GM12878 (cell line): ENCODE results near the gene PPP3CB. TPM values are rescaled to one million over a fixed set of nuclear protein-coding genes. Genes with fewer than 3 reads are reported as not detected.

Source experiments
- ATAC-seq: fragments of 200-7000 bp; cut with Tn5 transposase; 3 replicates; pipeline ENCODE4 v1.9.1; 2020; ENCODE audit warnings: mild to moderate bottlenecking, moderate library complexity
- BruUV-seq: library from RNA; stranded (reverse); fragments of 400-500 nt; replicated peaks from 2 replicates; lab custom pipeline; 2021; lab: Mats Ljungman, UMichigan
- CTCF ChIA-PET: fragments of 300-600 bp; sonication (Branson Sonifier 250); formaldehyde crosslinking; extraction: SDS; loops from one replicate; lab custom pipeline; 2021; ENCODE audit warnings: inconsistent platforms; lab: Yijun Ruan, JAX
- POLR2A ChIA-PET: fragments of 350-600 bp; formaldehyde crosslinking; extraction: SDS; loops from one replicate; lab custom pipeline; 2021; ENCODE audit warnings: inconsistent platforms; lab: Charles Lee
- RAD21 ChIA-PET: fragments of 300-600 bp; sonication (Branson Sonifier 250); formaldehyde crosslinking; loops from one replicate; lab custom pipeline; 2023; ENCODE audit warnings: antibody characterized with exemption; ENCODE audit not compliant: unreplicated experiment; lab: Charles Lee
- SMC1A ChIA-PET: fragments of 300-600 bp; sonication (Branson Sonifier 250); formaldehyde crosslinking; loops from one replicate; lab custom pipeline; 2023; ENCODE audit not compliant: unreplicated experiment, uncharacterized antibody; lab: Charles Lee
- DNase-seq: peaks from one replicate; pipeline ENCODE4 v3.0.0-alpha.2; 2011; ENCODE audit warnings: low read depth, low spot score
- FAIRE-seq: peaks from 3 replicates; lab custom pipeline; 2011; peaks lifted over from hg19 to GRCh38; lab: Jason Lieb, UNC
- H2AFZ ChIP-seq: 2 replicates; pipeline ENCODE4 v1.6.0; 2011; ENCODE audit warnings: low read depth, low read length, control low read depth; ENCODE audit not compliant: control insufficient read depth
- H3K27ac ChIP-seq: 2 replicates; pipeline ENCODE4 v1.5.1; 2011; ENCODE audit warnings: control low read depth; ENCODE audit not compliant: control insufficient read depth, insufficient read depth
- H3K27me3 ChIP-seq, 2 experiments: replicated peaks in 1 of 2; 2 replicates each; pipeline versions ENCODE4 v1.6.0 to v1.6.1; 2011; ENCODE audit warnings: low read length in 1 of 2; ENCODE audit not compliant: control insufficient read depth in 2 of 2, insufficient read depth in 2 of 2
- H3K36me3 ChIP-seq, 2 experiments: 2 replicates each; pipeline ENCODE4 v1.5.1; 2011; ENCODE audit warnings: low read length in 1 of 2; ENCODE audit not compliant: control insufficient read depth in 2 of 2, insufficient read depth in 2 of 2
- H3K4me1 ChIP-seq: 2 replicates; pipeline ENCODE4 v1.6.1; 2011; ENCODE audit warnings: mild to moderate bottlenecking, low read length, moderate library complexity, mixed read lengths; ENCODE audit not compliant: control insufficient read depth, insufficient read depth
- H3K4me2 ChIP-seq: 2 replicates; pipeline ENCODE4 v1.6.0; 2011; ENCODE audit warnings: control low read depth; ENCODE audit not compliant: control insufficient read depth, insufficient read depth
- H3K4me3 ChIP-seq: fragments of 200-600 bp; sonication (generic); 2 replicates; pipeline ENCODE4 v1.5.1; 2016
- H3K79me2 ChIP-seq: 2 replicates; pipeline ENCODE4 v1.6.0; 2011; ENCODE audit warnings: low read length; ENCODE audit not compliant: control insufficient read depth, insufficient read depth
- H3K9ac ChIP-seq: 2 replicates; pipeline ENCODE4 v1.8.0; 2011; ENCODE audit warnings: low read length, control low read depth, mixed read lengths; ENCODE audit not compliant: control insufficient read depth, insufficient read depth
- H3K9me3 ChIP-seq: replicated peaks from 3 replicates; pipeline ENCODE4 v1.5.1; 2011; ENCODE audit warnings: mild to moderate bottlenecking, low read length; ENCODE audit not compliant: control insufficient read depth, insufficient read depth
- H4K20me1 ChIP-seq: 2 replicates; pipeline ENCODE4 v1.6.0; 2011; ENCODE audit not compliant: control insufficient read depth, insufficient read depth
- FOXK2 ChIP-seq: fragments of 450-650 bp; IDR thresholded peaks from 2 replicates; pipeline ENCODE4 v1.6.1; 2017; ENCODE audit warnings: mild to moderate bottlenecking, moderate library complexity
- MYC ChIP-seq: IDR thresholded peaks from 2 replicates; pipeline ENCODE4 v1.6.1; 2011; ENCODE audit warnings: mild to moderate bottlenecking, low read length, moderate library complexity, inconsistent platforms; ENCODE audit not compliant: insufficient read depth, insufficient replicate concordance, insufficient read length, severe bottlenecking
- POLR2AphosphoS5 ChIP-seq: IDR thresholded peaks from 2 replicates; pipeline ENCODE4 v1.6.1; 2011; ENCODE audit warnings: mild to moderate bottlenecking, low read length, inconsistent platforms
- RBBP5 ChIP-seq: fragments of 200-600 bp; sonication (generic); conservative IDR thresholded peaks from 2 replicates; pipeline ENCODE4 v1.6.1; 2016
- RELA ChIP-seq: fragments of 450-650 bp; IDR thresholded peaks from 2 replicates; pipeline ENCODE4 v1.8.0; 2014; ENCODE audit warnings: borderline replicate concordance; ENCODE audit not compliant: partially characterized antibody
- SP1 ChIP-seq: IDR thresholded peaks from one replicate; pipeline ENCODE4 v1.6.1; 2011; ENCODE audit warnings: low read depth, low read length
- TBL1XR1 ChIP-seq: IDR thresholded peaks from 2 replicates; pipeline ENCODE4 v1.6.1; 2012; ENCODE audit warnings: low read depth, low read length, improper control_type of control experiment
- WGBS: methylation state at CpG from one replicate; pipeline ENCODE4 v1.1.6; 2016; ENCODE audit warnings: low lambda C conversion rate; ENCODE audit not compliant: insufficient replicate concordance, insufficient coverage; ENCODE audit errors: missing lambda C conversion rate; 5-methylcytosine and 5-hydroxymethylcytosine counted together
- in situ Hi-C: fragments of 300-500 bp; cut with MboI; formaldehyde crosslinking; loops from 9 replicates; pipeline ENCODE4 v1.14.3; 2018; ENCODE audit warnings: mixed read lengths
- intact Hi-C: fragments of 100-400 bp; cut with micrococcal nuclease; formaldehyde crosslinking; loops from one replicate; pipeline ENCODE4 v1.14.2; 2022; ENCODE audit not compliant: unreplicated experiment
- polyA plus RNA-seq, 11 experiments: library from polyadenylated mRNA; depleted of rRNA in 4 of 11; unstranded in 6 of 11; stranded (reverse) in 5 of 11; fragments of >200 nt; fragmentation: Nextera tagmentation in 4 of 11; fragmentation: Illumina TruSeq in 1 of 11; extraction: Ambion mirVana in 4 of 11; extraction: Trizol in 1 of 11; gene quantifications; 1 replicate in 1 of 11; 2 replicates in 10 of 11; pipeline versions ENCODE4 v1.2.1 to v1.2.3, GENCODE V29; 2011 to 2016; ENCODE audit warnings: inconsistent platforms in 2 of 11, missing spikeins in 2 of 11, low read depth in 1 of 11
- total RNA-seq, 4 experiments: library from RNA; depleted of rRNA in 3 of 4; stranded (reverse); fragments of >200 nt in 3 of 4; fragmentation: Illumina TruSeq in 1 of 4; extraction: Trizol in 1 of 4; gene quantifications; 2 replicates each; pipeline versions ENCODE4 v1.2.1 to v1.2.3, GENCODE V29; 2013 to 2021
- TF ChIP-seq, protein P1 (sequence below): IDR thresholded peaks from 2 replicates; pipeline ENCODE4 v1.6.1; 2012; ENCODE audit warnings: low read depth, low read length, improper control_type of control experiment

PPP3CB gene
- total and polyA plus RNA-seq, 10 of the 15 experiments (the other 5 are each of a cell fraction or from before 2014, with no cell fraction given) = 11.4 to 46.4 (median 19.3) TPM

DNA sequence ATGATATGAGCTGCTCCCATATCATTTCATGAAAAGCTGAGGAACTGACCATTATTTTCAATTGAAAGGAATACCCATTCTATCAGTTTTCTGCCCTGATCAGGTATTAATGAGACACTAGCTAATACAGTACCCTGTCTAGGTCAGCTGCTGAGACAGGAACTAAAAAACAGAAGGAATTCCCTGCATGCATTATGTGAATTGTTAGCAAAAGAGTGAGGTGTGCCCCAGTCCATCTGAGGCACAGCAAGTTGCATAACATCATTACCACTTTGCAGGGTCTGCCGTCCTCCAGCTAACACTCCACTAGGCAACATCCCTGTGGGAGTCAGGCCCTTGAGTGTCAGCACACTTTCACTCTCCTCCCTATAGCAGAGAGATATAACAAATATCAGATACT, 51.4 kb downstream of the PPP3CB start:
- in situ Hi-C loops (no loop called here), intact Hi-C loops (no loop called here)
- Histone ChIP-seq H3K4me3 (no peak overlapping the region), H3K36me3 (peaks cover 2 to 10% of the 10 kb centered on the region in 2 experiments; a peak in 3 of 4 replicates), H3K27me3 (no peaks in the 10 kb centered on the region), H2AFZ (no peak overlapping the region), H4K20me1 (no peaks in the 10 kb centered on the region), H3K9me3 (no peaks in the 10 kb centered on the region), H3K79me2 (no peaks in the 10 kb centered on the region), H3K4me1 (no peaks in the 10 kb centered on the region), H3K4me2 (no peak overlapping the region), H3K27ac (no peak overlapping the region), H3K9ac (no peak overlapping the region)
- no TSS peak for BruUV-seq
- FAIRE-seq = no peak
- ATAC-seq = no peak
- DNase-seq = no peak
- 63% methylated on average over 1 of the region's 1 CpG for WGBS
- SMC1A ChIA-PET = interaction anchor here (1.7 kb wide), 1 partner anchor 87 kb away, joined by 4 read pairs; the partner anchor contains the start of gene CFAP70
- CTCF ChIA-PET = interaction anchor here (1.0 to 1.9 kb wide), 2 partner anchors 23 to 180 kb away, joined by 3 to 4 read pairs; no protein-coding TSS in a partner anchor
- RAD21 ChIA-PET = no interaction called here
- POLR2A ChIA-PET = interaction anchor here (1.0 kb wide), 1 partner anchor 75 kb away, joined by 3 read pairs; no protein-coding TSS in a partner anchor
- TF ChIP-seq RELA = no peak
- no peak for TF ChIP-seq RBBP5
- TF ChIP-seq SP1 = no peak
- TF ChIP-seq, protein P1, sequence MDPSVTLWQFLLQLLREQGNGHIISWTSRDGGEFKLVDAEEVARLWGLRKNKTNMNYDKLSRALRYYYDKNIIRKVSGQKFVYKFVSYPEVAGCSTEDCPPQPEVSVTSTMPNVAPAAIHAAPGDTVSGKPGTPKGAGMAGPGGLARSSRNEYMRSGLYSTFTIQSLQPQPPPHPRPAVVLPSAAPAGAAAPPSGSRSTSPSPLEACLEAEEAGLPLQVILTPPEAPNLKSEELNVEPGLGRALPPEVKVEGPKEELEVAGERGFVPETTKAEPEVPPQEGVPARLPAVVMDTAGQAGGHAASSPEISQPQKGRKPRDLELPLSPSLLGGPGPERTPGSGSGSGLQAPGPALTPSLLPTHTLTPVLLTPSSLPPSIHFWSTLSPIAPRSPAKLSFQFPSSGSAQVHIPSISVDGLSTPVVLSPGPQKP = no peak
- TF ChIP-seq FOXK2 = no peak
- TF ChIP-seq TBL1XR1 = no peak
- TF ChIP-seq MYC = no peak
- TF ChIP-seq POLR2AphosphoS5 = no peak
